ENCODE results near the gene GP1BB.

GRCh38 chr22:19749876-19750275 lies 26.5 kb downstream of the GP1BB start:
- TF ChIP-seq, protein P1, sequence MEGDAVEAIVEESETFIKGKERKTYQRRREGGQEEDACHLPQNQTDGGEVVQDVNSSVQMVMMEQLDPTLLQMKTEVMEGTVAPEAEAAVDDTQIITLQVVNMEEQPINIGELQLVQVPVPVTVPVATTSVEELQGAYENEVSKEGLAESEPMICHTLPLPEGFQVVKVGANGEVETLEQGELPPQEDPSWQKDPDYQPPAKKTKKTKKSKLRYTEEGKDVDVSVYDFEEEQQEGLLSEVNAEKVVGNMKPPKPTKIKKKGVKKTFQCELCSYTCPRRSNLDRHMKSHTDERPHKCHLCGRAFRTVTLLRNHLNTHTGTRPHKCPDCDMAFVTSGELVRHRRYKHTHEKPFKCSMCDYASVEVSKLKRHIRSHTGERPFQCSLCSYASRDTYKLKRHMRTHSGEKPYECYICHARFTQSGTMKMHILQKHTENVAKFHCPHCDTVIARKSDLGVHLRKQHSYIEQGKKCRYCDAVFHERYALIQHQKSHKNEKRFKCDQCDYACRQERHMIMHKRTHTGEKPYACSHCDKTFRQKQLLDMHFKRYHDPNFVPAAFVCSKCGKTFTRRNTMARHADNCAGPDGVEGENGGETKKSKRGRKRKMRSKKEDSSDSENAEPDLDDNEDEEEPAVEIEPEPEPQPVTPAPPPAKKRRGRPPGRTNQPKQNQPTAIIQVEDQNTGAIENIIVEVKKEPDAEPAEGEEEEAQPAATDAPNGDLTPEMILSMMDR (conservative IDR thresholded peaks at IDR 0.05): no peak
- no peak for TF ChIP-seq ZFX (IDR thresholded peaks at IDR 0.05)
